ENCODE data around the gene DAAM1. TPM values are rescaled to one million over a fixed set of nuclear protein-coding genes. Genes with fewer than 3 reads are reported as not detected.
A peak's percentile ranks its signal among the peaks of the same experiment; 100 is the strongest.

DAAM1 gene
- total RNA-seq, 1 donor = 22.0 TPM

DNA sequence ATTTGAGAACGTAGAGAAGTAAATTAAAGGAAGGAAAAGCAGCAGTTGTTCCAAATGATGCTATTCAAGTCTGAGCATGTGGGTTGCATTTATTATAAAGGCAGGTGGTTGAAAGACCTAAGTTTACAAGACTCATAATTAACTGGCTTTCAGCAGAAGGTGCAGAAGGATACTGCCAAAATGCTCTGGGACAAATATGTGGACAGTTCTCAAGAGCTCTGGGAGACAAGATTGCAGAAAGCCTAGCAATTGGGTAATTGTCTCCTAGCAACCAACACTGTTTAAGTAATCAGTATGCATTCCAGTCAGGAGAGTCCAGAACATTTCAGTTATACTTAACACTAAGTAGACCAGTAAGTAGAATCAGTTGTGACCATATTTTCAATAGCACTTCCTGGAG, 145.2 kb downstream of the DAAM1 start:
- DNase-seq (ENCODE audit: low read depth) = peak; percentile 97
- H3K4me3 ChIP-seq (ENCODE audit: low read depth, low read length) = no peak overlapping the region
- TF ChIP-seq, protein P1, sequence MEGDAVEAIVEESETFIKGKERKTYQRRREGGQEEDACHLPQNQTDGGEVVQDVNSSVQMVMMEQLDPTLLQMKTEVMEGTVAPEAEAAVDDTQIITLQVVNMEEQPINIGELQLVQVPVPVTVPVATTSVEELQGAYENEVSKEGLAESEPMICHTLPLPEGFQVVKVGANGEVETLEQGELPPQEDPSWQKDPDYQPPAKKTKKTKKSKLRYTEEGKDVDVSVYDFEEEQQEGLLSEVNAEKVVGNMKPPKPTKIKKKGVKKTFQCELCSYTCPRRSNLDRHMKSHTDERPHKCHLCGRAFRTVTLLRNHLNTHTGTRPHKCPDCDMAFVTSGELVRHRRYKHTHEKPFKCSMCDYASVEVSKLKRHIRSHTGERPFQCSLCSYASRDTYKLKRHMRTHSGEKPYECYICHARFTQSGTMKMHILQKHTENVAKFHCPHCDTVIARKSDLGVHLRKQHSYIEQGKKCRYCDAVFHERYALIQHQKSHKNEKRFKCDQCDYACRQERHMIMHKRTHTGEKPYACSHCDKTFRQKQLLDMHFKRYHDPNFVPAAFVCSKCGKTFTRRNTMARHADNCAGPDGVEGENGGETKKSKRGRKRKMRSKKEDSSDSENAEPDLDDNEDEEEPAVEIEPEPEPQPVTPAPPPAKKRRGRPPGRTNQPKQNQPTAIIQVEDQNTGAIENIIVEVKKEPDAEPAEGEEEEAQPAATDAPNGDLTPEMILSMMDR (IDR thresholded peaks at IDR 0.05; ENCODE audit: insufficient read depth, low read depth, low read length) = no peak

DNA sequence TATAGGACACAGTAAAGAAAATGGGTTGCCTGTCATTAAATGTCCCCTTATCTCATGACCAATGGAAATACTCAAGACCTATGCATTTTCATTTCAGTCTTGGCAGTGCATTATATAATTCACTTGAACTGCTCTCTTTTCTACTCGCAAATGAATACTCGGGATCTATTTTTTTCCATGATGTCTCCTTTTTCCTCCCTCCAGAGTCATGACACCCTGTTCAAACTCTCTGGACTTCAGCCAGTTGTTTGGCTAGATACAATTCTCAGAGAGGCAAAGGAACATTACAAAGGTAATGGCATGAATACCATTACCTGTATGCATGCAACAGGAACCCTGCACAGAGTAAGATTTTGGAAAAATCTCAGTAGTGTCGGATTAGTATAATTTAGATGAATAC, 145.8 kb downstream of the DAAM1 start:
- DNase-seq (ENCODE audit: low read depth) = no peak
- H3K4me3 ChIP-seq (ENCODE audit: low read depth, low read length) = no peak overlapping the region
- TF ChIP-seq, protein P1 (IDR thresholded peaks at IDR 0.05; ENCODE audit: insufficient read depth, low read depth, low read length) = no peak

DNA sequence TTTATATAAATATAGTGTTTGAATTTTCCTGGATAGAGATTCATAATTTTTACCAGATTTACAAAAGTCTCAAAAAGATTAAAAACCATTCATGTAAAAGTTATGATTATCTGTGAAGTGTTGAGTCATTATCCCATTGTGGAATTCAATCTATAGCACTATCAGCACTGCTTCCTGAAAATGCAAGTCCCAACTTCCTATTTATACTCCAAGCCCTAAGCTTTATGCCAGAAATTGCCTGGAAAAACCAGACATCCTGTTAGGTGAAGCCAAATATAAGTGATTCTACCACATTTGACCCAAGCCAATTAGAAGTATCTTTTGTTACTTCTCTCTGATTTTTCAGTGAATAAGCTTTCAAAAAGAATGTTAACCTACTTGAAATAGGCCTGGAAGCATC, 147.6 kb downstream of the DAAM1 start:
- DNase-seq (ENCODE audit: low read depth) = no peak
- TF ChIP-seq, protein P1 (IDR thresholded peaks at IDR 0.05; ENCODE audit: insufficient read depth, low read depth, low read length) = no peak

DNA sequence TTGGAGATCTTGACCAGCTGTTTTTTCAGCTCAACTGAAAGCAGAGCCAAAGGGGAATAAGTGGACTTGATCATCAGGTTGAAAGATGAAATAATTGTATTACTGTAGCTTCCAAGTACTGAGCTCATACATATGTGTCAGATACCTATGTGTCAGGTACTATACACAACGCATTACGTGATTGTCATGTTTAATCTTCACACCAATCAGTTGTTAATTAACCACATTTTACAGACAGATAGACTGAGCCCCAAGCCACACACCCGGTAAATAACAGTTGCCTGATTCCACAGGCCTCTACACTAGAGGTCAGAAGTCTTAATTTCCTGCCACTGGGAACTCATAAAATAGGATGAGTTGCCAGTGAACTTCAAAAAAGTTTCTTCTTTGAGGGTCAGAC, 148.2 kb downstream of the DAAM1 start:
- TF ChIP-seq, protein P1 (IDR thresholded peaks at IDR 0.05; ENCODE audit: insufficient read depth, low read depth, low read length) = no peak
- no peak overlapping the region for H3K4me3 ChIP-seq (ENCODE audit: low read depth, low read length)
- DNase-seq (ENCODE audit: low read depth) = no peak

More for the DNA sequence above, 147.6 kb downstream of the DAAM1 start:
- H3K4me3 ChIP-seq (ENCODE audit: low read depth, low read length) = no peak overlapping the region

DNA sequence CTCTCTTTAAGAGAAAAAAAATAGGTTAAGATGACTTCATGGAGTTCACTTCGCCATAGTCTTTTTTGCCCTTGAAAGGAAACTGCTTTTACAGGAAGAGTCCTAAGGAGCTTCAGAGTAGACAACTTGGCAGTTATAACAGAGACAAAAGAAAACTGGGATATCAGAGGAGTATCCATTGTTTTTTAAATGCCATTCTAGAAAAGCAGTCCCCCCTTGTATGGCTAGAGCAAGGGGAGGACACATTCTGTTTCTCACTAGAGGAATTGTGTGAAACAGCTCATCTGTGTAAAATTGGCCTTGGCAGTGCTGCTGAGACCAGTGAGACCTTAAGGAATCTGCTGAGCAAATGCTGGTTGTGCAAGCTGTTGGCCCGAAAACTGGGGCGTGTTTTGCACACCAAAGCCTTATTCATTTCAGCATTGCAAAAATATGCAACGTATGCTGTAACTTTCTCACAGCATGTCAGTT, 148.7 kb downstream of the DAAM1 start:
- H3K4me3 ChIP-seq (ENCODE audit: low read depth, low read length) = no peak overlapping the region
- TF ChIP-seq, protein P1 (IDR thresholded peaks at IDR 0.05; ENCODE audit: insufficient read depth, low read depth, low read length) = no peak
- peak; percentile 72 for DNase-seq (ENCODE audit: low read depth)

DNA sequence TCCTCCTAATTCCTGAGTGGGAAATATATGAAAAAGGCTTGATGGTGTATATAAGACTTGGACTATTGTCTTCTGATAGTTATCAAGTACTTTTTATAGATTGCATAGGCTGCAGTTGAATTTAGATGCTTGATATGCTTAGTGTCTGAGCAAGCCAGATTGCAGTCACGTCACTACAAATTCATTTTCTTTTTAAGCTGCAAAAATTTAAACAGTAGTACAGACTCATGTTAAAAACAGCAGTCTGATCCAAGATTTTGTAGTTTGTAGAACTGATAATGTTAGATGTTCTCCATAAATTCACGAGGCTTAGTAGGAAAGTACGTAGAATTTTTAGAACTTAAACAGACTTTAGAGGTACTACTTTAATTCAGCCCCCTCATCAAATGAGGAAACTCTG, 150.3 kb downstream of the DAAM1 start:
- H3K4me3 ChIP-seq (ENCODE audit: low read depth, low read length) = no peak overlapping the region
- no peak for DNase-seq (ENCODE audit: low read depth)
- TF ChIP-seq, protein P1 (IDR thresholded peaks at IDR 0.05; ENCODE audit: insufficient read depth, low read depth, low read length) = no peak
